HG03571 (cell line): ENCODE measurements around the gene SPG11.
"Not testable (repeated sequence)": the region's sequence is repeated elsewhere in the genome, so short reads cannot be mapped to it uniquely, and the experiment has no call there.

Source experiments
- ATAC-seq: cut with Tn5 transposase; IDR thresholded peaks from one replicate; pipeline ENCODE4 v1.9.1; 2021; ENCODE audit not compliant: unreplicated experiment

Gene SPG11

DNA sequence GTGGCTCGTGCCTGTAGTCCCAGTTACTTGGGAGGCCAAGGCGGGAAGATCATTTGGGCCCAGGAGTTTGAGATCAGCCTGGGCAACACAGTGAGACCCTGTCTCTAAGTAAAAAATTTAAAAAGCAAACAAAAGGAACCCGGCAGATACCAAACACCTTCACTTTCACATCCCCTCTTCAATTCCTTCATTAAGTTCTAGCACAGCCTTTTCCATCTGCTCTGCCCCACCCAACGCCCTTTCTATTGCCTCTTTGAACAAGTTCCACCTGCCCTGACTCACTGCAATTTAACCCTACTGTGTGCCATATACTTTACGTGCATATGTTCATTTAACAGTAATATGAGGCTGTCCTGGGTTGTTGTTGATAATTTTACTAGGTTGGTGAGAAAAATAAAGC, 12.4 kb upstream of the SPG11 start:
- no peak for ATAC-seq

GRCh38 chr15:44673639-44674038, 10.2 kb upstream of the SPG11 start:
- no peak for ATAC-seq

- ATAC-seq, result no peak
These were observed 6.9 kb upstream of the SPG11 start for GRCh38 chr15:44670087-44670950.

GRCh38 chr15:44668921-44669320, 5.5 kb upstream of the SPG11 start:
- ATAC-seq, result no peak

GRCh38 chr15:44667039-44667360, 3.5 kb upstream of the SPG11 start:
- ATAC-seq, result no peak

GRCh38 chr15:44666210-44667038, 3.0 kb upstream of the SPG11 start:
- no peak for ATAC-seq

- ATAC-seq, result peak; percentile 60
These were observed 718 bp downstream of the SPG11 start for GRCh38 chr15:44662478-44663409.

DNA sequence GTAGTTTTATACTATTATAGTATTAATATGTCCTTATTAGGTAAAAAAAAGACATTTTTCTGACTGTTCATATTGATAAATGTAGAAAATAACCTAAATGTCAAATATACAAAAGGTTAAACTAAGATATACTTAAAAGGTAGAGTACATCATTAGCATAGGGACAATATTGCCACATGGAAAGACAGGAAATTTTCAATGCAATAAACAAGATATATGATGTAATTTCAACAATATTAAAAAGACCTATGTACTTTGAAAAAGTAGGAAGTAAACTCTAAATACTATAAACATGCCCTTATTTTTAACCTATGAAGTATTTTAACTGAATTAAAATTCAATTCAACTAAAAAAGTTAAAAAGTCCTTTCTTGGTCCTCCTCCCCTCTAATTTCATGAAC, 1.9 kb downstream of the SPG11 start:
- ATAC-seq, result no peak

- ATAC-seq, result no peak
These were observed 4.4 kb downstream of the SPG11 start for GRCh38 chr15:44659056-44659455.

DNA sequence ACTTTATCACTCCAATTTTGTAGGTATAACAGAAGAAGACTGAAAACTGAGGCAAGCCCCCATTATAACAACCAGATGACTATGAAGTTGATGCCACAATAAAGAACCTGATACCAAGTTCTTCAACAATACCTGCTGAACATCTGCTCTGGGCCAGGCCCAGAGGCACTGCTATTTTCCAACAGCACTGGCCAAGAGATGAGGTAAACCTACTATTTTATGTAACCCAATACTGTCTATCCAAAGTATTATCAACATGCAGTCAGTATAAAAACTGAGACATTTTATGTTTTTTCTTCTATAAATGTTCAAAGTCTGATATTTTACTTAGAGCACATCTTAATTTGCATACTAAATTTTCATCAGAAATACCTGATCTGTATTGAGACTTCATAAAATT, 6.1 kb downstream of the SPG11 start:
- ATAC-seq, result no peak

DNA sequence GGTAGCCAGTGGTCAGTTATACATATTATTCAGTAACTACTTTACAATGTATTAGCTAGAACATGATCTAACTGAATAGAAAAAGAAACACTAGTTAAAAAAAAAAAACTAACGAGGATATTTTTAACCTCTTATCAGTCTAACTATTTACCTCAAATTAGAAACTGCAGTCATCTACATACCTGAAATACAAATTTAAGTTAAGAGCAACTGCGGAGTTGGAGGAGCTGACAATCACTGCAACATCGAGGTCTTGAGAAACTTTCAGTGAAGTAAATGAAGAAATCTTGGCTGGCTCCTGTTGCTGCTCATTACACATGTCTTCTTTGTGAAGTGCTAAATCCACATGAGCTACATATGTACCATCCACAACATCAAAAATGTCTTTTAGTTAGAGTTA, 6.5 kb downstream of the SPG11 start:
- no peak for ATAC-seq

- ATAC-seq, result no peak
These were observed 7.2 kb downstream of the SPG11 start for GRCh38 chr15:44656298-44656697.

- ATAC-seq, result no peak
These were observed 8.6 kb downstream of the SPG11 start for GRCh38 chr15:44654858-44655257.

DNA sequence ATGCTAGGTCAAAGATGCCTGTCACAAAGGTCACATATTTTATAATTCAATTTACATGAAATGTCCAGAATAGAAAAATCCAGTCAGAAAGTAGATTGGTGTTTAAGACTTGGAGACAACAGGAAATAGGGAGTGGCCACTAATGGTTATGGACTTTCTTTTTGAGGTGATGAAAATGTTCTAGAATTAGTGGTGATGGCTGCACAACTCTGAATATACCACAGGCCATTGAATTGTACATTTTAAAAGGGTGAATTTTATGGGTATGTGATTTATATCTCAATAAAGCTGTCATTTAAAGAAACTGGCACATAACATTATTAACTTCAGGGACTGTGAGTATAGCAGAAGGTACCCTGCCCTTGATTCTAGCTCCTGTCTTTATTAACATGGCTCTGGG, 15.8 kb downstream of the SPG11 start:
- ATAC-seq, result no peak

- no peak for ATAC-seq
These were observed 16.4 kb downstream of the SPG11 start for GRCh38 chr15:44647036-44647435.

GRCh38 chr15:44646460-44646859, 17.0 kb downstream of the SPG11 start:
- ATAC-seq, result no peak

- no peak for ATAC-seq
These were observed 21.8 kb downstream of the SPG11 start for GRCh38 chr15:44641651-44642050.

- no peak for ATAC-seq
These were observed 26.5 kb downstream of the SPG11 start for GRCh38 chr15:44636976-44637375.

GRCh38 chr15:44633603-44634002, 29.9 kb downstream of the SPG11 start:
- ATAC-seq, result no peak

- not testable (repeated sequence) for ATAC-seq
These were observed 38.2 kb downstream of the SPG11 start for GRCh38 chr15:44625286-44625685.

DNA sequence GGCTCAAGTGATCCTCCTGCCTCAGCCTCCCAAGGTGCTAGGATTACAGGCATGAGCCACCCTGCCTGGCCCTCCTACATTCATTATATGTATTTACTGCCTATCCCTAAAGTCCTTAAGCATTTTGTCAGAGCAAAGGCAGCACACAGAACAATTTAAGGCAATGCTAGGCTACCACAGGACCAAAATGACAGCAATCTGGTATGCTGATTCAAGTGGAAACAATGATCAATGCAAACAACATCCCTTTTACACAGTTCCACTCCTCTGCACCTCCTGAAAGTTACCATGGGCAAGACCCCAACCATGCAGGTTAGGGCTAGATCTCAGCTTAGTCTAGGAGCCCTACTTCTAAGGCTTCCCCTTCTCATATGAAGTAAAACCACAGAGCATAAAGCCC, 40.3 kb downstream of the SPG11 start:
- ATAC-seq, result no peak
